ENCODE data around the gene TBC1D14.

DNA sequence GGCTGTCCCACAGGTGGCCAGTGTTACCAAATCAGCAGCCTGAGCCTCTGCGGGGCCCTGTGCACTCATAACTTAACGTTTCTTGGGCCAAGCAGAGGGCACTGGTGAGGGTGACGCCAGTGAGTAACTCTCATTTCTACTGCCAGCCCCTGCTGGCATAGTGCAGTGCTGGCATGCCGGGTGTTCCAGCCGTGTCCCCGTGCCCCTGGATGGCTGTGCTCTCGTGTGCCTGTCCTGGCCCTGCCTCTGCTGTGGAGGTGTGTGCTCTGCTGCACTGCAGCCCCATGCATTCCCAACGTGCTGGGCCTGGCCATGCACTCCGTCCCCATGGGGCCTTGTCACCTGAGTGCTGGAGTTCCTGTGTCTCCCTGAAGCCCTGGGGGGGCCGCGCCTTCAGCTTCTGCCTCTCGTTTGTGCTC is 14.7 kb downstream of the TBC1D14 start:
- TF ChIP-seq, protein P1, sequence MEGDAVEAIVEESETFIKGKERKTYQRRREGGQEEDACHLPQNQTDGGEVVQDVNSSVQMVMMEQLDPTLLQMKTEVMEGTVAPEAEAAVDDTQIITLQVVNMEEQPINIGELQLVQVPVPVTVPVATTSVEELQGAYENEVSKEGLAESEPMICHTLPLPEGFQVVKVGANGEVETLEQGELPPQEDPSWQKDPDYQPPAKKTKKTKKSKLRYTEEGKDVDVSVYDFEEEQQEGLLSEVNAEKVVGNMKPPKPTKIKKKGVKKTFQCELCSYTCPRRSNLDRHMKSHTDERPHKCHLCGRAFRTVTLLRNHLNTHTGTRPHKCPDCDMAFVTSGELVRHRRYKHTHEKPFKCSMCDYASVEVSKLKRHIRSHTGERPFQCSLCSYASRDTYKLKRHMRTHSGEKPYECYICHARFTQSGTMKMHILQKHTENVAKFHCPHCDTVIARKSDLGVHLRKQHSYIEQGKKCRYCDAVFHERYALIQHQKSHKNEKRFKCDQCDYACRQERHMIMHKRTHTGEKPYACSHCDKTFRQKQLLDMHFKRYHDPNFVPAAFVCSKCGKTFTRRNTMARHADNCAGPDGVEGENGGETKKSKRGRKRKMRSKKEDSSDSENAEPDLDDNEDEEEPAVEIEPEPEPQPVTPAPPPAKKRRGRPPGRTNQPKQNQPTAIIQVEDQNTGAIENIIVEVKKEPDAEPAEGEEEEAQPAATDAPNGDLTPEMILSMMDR (conservative IDR thresholded peaks at IDR 0.05) = no peak
- no peak for TF ChIP-seq ZFX (IDR thresholded peaks at IDR 0.05)
